T follicular helper cell (primary cell): ENCODE data around the gene RPRD1A.
"Not testable (repeated sequence)": the region's sequence is repeated elsewhere in the genome, so short reads cannot be mapped to it uniquely, and the experiment has no call there.

Experiments used
- DNase-seq: peaks from one replicate; pipeline ENCODE4 v3.0.0-alpha.2; 2020; ENCODE audit warnings: low read depth

Gene RPRD1A

GRCh38 chr18:35971661-35972196 is 95.6 kb downstream of the RPRD1A start:
- no peak for DNase-seq

- no peak for DNase-seq
These were observed 97.7 kb downstream of the RPRD1A start for GRCh38 chr18:35969676-35970075.

DNA sequence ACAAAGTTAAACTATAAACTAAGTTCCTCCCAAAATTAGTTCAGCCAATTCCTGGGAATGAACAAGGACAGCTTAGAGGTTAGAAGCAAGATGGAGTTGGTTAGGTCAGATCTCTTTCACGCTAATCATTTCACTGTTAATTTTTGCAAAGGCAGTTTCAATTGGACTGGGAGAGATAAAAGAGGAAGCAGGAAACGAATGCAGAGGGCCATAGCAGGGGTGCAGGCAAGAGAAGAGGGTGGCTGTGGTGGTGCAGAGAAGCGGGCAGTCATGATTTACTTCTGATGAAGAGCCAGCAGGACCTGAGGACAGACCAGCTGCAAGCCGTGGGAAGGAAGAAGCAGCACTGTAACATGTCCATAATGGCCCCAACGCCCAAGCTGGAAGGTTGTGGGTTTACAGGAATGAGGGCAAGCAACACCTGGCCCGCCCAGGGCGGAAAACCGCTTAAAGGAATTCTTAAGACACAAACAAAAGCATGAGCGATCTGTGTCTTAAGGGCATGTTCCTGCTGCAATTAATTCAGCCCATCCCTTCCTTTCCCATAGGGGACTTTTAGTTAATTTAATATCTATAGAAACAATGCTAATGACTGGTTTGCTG is 99.0 kb downstream of the RPRD1A start:
- DNase-seq: no peak

DNA sequence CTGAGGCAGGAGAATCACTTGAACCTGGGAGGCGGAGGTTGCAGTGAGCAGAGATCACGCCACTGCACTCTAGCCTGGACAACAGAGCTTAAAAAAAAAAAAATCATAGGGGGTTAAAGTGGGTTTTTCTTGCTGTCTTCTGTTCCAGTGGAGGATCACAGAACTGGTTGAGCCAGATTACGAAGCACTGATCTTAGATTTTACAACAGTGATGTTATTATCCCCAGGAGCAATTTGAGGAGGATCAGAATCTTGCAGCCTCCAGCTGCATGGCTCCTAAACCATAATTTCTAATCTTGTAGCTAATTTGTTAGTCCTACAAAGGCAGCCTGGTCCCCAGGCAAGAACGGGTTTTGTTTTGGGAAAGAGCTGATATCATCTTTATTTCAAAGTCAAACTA is 99.5 kb downstream of the RPRD1A start:
- not testable (repeated sequence) for DNase-seq

DNA sequence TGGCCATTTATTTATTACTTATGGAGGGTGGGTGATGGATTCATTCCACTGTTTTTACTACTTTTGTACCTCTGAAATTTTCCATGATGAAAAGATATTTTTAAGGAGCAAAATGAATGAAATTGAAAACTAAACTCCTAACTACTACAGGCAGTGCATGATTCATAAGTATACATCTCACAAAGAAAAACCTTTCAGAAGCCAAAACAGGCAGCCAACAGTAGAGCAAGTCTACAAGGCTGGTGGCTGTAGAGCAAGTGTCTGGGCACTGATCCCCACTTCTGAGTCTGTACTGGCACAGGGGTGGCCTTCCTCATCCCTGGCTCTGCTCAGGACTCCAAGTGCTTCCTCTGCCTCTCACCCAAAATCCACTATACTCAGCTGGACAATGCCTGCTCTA is 103.0 kb downstream of the RPRD1A start:
- DNase-seq: no peak

DNA sequence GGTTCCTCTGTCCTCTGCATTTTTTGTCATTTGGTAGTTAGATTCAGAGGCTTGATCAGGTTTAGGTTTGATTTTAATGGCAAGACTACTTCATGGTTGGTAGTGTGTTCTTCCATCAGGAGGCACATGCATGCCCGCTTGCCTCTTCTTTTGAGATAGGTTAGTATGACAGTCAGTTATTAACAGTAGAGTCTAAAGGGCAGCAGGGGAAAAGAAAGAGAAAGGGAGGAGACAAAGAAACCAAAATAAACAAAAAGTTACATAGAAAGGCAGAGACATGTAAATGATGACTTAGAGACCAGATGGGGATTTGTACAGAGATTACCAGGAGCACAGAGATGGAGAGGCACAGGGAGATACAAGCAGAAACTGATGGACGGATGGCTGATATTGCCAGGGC is 105.0 kb downstream of the RPRD1A start:
- DNase-seq: no peak

GRCh38 chr18:35956226-35956625 is 111.1 kb downstream of the RPRD1A start:
- DNase-seq: no peak

GRCh38 chr18:35953688-35954087 is 113.7 kb downstream of the RPRD1A start:
- no peak for DNase-seq

DNA sequence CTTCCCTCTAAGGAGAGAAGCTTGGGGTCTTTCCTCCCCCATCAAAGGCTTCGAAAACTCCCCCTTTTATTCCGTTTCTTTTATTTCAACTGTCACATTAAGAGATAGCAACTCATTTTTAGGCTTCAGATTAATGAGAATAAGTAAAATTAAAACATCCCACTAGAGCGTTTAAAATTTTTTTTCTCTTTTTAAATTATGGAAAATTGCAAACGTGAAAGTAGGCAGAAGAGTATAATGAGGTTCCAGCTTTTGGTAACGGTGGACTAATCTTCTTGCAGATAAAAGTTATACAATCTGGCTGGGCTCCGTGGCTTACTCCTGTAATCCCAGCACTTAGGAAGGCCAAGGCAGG is 116.8 kb downstream of the RPRD1A start:
- DNase-seq: no peak

DNA sequence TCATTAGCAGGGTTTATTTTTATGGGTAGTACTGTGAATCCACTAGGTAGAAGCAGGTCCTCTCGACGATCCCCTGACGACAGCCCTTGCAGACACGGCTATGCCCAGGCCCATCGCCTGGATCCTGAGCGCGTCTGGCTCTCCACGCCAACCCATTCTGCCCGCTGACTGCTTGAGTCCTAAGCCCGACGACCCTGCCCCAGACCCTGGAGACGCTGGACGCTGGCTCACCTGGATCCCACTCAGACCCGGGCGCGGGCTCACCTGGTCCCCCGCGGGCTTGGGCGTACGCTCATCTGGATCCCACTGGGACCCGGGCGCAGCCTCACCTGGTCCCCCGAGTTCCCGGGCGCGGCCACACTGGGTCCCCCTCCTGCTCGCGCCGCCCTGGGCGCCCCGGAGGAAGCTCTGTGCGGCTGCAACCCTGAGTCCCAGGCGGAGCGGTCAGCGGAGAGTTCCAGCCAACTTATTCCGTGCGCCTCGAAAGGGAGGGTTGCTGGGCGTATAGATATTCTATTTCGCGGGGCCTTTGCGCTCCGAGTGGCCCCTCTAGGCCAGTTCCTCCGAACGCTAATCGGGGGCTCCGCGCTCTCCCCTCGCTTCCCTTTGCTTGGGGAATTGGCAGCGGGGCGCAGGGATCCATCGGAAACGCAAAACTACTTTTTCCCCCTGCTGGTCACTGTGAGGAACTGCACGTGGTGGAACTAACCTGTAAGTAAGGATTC is 117.3 kb downstream of the RPRD1A start:
- DNase-seq: peak; percentile 18

- DNase-seq: no peak
These were observed 118.3 kb downstream of the RPRD1A start for GRCh38 chr18:35949090-35949489.

DNA sequence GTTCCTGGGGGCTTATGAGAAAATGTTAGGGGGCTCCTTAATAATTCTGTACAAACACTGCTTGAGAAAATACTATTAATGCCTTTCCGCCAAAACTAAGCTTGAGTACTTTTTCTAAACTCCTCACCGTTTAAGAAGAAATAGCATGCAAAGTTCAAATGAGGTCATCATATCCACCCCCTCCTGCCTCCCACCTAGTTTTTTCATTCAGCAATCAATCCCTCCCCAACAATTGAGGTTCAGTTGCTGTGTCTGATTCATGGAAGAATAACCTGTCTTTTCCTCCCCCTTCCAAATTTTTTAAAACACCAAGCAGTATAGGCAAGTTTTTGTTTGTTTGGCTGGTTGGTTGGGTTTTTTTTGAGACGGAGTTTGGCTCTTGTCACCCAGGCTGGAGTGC is 119.3 kb downstream of the RPRD1A start:
- DNase-seq: no peak

- DNase-seq: no peak
These were observed 124.7 kb downstream of the RPRD1A start for GRCh38 chr18:35942661-35943060.

DNA sequence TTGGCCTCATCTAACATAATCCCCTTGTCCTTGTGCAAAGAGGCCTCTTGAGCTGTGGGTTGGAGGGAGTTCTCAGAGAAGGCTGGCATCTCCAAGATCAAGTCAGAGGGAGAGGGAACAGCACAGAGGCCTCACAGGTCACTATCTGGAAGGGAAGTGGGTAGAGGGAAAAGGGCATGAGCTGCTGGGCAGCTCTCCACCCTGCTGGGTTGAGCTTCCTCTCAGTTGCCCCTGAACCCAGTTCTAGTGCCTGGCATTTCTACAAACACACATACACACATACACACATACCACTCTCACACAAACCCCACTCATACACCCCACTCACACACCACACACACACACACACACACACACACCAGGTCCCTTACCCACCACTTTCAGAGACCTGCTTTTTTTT is 125.2 kb downstream of the RPRD1A start:
- no peak for DNase-seq

DNA sequence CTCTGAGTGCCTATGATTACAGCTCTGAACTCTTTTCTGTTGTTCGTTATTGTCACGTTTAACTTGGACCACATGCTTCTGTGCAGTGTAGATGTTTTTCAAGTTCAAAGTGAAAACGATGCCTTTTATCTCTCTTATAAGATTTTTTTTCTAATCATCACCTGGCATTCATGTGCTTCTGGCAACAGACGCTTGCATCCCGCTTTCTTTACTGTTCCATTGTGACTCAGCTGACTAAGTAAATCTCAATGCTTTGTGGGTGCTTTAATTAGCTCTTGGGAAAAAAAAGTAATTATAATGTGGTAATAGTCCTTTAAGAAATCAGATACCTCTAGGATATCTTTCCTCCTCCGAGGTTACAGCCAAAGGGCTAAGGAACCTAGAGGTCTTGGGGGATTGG is 126.1 kb downstream of the RPRD1A start:
- DNase-seq: no peak
